ENCODE results near the gene ATP6V0D1. TPM values are rescaled to one million over a fixed set of nuclear protein-coding genes. Genes with fewer than 3 reads are reported as not detected.

Gene ATP6V0D1
- total RNA-seq, 1 experiment from 2014 or later, result 85.3 TPM

DNA sequence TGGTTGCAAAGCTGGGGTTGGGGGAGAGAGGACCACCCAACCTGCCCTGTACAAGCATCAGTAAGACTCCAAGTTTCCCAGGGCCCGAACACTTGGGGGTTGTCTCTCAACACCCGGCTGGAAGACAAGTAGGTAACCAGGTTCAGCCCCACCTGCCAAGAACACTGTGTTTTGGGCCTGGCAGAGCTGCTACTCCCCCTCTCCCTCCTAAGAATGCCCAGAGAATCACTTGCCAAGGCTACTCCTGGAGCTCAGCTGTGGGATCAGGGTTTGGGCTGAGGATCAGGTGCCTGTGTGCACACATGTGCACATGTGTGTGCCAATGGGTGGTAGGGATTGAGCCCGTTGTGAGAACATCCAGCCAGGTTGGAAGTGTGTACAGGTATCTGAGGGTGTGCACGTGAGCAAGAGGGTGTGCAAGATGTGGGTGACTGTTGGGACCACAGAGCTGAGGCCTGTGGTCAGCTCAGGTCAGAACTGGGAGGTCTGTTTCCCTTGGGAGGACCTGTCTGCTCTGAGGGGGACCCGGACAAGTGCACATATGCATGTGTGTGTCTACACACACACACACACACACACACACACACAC, 47.7 kb downstream of the ATP6V0D1 start:
- CTCF ChIA-PET, result interaction anchor here (0.6 to 0.7 kb wide), 5 partner anchors 14 to 231 kb away, joined by 3 to 5 read pairs (median 4); no protein-coding TSS in a partner anchor

DNA sequence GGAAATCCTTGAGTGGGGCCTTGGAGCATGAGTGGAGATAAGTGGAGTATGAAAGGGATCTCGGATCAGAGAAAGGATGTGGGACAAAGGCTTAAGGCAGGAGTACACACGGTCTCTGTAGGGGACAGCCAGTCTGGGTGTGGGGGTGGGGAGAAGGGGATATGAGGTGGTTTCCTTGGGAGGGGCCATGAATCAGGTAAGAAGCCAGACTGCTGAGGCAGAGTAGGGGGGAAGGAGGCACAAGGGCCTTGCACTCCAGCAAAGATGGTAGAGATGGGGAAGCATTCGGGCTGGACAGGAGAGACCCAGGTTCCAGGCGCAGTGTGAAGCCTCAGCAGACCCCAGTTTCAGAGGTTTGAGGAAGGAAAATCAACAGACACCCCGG, 48.5 kb downstream of the ATP6V0D1 start:
- TF ChIP-seq, protein P1, sequence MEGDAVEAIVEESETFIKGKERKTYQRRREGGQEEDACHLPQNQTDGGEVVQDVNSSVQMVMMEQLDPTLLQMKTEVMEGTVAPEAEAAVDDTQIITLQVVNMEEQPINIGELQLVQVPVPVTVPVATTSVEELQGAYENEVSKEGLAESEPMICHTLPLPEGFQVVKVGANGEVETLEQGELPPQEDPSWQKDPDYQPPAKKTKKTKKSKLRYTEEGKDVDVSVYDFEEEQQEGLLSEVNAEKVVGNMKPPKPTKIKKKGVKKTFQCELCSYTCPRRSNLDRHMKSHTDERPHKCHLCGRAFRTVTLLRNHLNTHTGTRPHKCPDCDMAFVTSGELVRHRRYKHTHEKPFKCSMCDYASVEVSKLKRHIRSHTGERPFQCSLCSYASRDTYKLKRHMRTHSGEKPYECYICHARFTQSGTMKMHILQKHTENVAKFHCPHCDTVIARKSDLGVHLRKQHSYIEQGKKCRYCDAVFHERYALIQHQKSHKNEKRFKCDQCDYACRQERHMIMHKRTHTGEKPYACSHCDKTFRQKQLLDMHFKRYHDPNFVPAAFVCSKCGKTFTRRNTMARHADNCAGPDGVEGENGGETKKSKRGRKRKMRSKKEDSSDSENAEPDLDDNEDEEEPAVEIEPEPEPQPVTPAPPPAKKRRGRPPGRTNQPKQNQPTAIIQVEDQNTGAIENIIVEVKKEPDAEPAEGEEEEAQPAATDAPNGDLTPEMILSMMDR (IDR thresholded peaks at IDR 0.05; ENCODE audit: unreplicated experiment), result no peak
- peaks cover 29% of the 10 kb centered on the region for H3K4me1 Mint-ChIP-seq (ENCODE audit: low read depth, unreplicated experiment)
- no TSS peak for BruUV-seq (replicated peaks)
- H3K9me3 Mint-ChIP-seq (ENCODE audit: low read depth, unreplicated experiment), result no peaks in the 10 kb centered on the region
- intact Hi-C loops (cut with micrococcal nuclease; ENCODE audit: unreplicated experiment), result no loop called here
- H3K36me3 Mint-ChIP-seq (ENCODE audit: insufficient read depth, unreplicated experiment), result peaks cover 16% of the 10 kb centered on the region
- no peak for DNase-seq
- CTCF ChIA-PET, result interaction anchor here (0.7 to 1.9 kb wide), 4 partner anchors 13 to 172 kb away, joined by 4 to 7 read pairs (median 5); no protein-coding TSS in a partner anchor
- no peak overlapping the region for H3K27ac Mint-ChIP-seq (ENCODE audit: unreplicated experiment)
- H3K4me3 Mint-ChIP-seq (ENCODE audit: low read depth, unreplicated experiment), result peak overlapping the region; percentile 96
- peaks cover 11% of the 10 kb centered on the region for H3K27me3 Mint-ChIP-seq (ENCODE audit: unreplicated experiment)

More for the DNA sequence above, 47.7 kb downstream of the ATP6V0D1 start:
- BruUV-seq (replicated peaks), result no TSS peak
- H3K27me3 Mint-ChIP-seq (ENCODE audit: unreplicated experiment), result peaks cover 8% of the 10 kb centered on the region
- no peak overlapping the region for H3K4me3 Mint-ChIP-seq (ENCODE audit: low read depth, unreplicated experiment)
- H3K27ac Mint-ChIP-seq (ENCODE audit: unreplicated experiment), result no peak overlapping the region
- DNase-seq, result no peak
- intact Hi-C loops (cut with micrococcal nuclease; ENCODE audit: unreplicated experiment), result no loop called here
- TF ChIP-seq, protein P1 (IDR thresholded peaks at IDR 0.05; ENCODE audit: unreplicated experiment), result no peak
- H3K36me3 Mint-ChIP-seq (ENCODE audit: insufficient read depth, unreplicated experiment), result peaks cover 21% of the 10 kb centered on the region
- peaks cover 22% of the 10 kb centered on the region for H3K4me1 Mint-ChIP-seq (ENCODE audit: low read depth, unreplicated experiment)
- H3K9me3 Mint-ChIP-seq (ENCODE audit: low read depth, unreplicated experiment), result no peaks in the 10 kb centered on the region

DNA sequence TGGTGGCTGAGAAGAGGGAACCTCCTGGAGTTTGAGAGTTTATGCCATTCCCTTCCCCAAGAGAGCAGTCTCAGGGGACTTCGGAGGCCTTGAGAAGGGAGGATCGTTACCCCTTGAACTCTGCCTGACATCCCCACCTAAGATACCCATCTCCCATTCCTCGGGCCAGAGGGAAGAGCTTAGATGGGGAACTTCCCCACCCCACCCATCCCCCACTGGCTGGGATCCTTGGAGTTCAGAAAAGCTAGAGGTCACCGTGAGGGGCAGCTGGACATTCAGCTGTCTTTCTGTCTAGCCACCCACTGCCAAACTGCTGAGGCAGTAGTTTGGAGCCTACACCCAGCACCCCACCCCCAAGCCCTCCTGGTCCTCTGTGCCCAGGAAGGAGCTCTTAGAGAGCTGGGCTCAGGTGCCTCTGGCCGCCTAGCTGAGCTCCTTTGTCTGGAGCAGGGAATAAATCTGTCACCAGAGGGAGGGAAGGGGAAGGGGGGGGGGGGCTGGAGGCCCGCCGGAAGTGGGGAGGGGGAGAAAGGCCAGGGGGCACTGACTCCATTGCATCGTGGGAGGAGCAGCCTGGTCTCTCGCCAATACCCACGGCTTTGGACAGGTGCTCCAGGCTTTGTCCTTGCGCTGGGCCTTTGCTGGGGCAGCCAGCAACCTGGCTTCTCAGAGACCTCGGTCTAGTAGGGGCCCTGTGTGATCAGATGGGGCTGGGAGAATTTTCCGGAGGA, 49.0 kb downstream of the ATP6V0D1 start:
- Mint-ChIP-seq H3K27ac (ENCODE audit: unreplicated experiment) (no peak overlapping the region), H3K9me3 (ENCODE audit: low read depth, unreplicated experiment) (no peaks in the 10 kb centered on the region), H3K27me3 (ENCODE audit: unreplicated experiment) (peaks cover 17% of the 10 kb centered on the region), H3K36me3 (ENCODE audit: insufficient read depth, unreplicated experiment) (peaks cover 20% of the 10 kb centered on the region), H3K4me1 (ENCODE audit: low read depth, unreplicated experiment) (peaks cover 29% of the 10 kb centered on the region), H3K4me3 (ENCODE audit: low read depth, unreplicated experiment) (peak overlapping the region; percentile 96)
- CTCF ChIA-PET, result interaction anchor here (0.5 to 1.9 kb wide), 11 partner anchors 14 to 529 kb away, joined by 3 to 10 read pairs (median 5); partner anchors contain the start of gene FHOD1
- DNase-seq, result no peak
- intact Hi-C loops (cut with micrococcal nuclease; ENCODE audit: unreplicated experiment), result no loop called here
- BruUV-seq (replicated peaks), result no TSS peak
- TF ChIP-seq, protein P1 (IDR thresholded peaks at IDR 0.05; ENCODE audit: unreplicated experiment), result no peak

DNA sequence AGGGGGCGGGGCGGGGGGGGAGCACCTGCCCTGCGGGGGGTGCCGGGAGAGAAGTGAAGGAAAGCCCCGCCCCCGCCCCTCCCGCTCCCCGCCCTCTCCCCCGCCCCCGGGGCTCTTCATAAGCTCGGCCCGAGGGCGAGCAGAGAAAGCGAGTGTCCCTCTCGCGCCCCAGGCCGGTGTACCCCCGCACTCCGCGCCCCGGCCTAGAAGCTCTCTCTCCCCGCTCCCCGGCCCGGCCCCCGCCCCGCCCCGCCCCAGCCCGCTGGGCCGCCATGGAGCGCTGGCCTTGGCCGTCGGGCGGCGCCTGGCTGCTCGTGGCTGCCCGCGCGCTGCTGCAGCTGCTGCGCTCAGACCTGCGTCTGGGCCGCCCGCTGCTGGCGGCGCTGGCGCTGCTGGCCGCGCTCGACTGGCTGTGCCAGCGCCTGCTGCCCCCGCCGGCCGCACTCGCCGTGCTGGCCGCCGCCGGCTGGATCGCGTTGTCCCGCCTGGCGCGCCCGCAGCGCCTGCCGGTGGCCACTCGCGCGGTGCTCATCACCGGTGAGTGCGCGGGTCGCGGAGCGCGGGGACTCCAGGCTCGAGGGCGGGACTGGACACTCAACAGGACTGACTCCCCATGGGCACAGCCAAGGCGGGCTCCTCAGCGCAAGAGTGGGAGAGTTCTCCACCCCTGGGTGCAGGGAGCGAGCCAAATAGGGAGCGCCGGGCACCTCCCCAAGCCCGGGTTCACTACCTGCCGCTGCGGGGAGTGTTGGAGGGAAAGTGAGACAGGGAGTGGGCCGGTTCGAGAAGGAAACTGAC, 49.8 kb downstream of the ATP6V0D1 start, which contains the start of gene HSD11B2:
TSS of gene HSD11B2 (plus strand) at position 145 of the 798 bp plus-strand sequence. CDS start at position 273, 128 bp downstream.
- Mint-ChIP-seq H3K27me3 (ENCODE audit: unreplicated experiment) (peaks cover 25% of the 10 kb centered on the region), H3K9me3 (ENCODE audit: low read depth, unreplicated experiment) (no peaks in the 10 kb centered on the region), H3K4me3 (ENCODE audit: low read depth, unreplicated experiment) (peak within 1 kb of the TSS; percentile 96), H3K4me1 (ENCODE audit: low read depth, unreplicated experiment) (peaks cover 29% of the 10 kb centered on the region), H3K36me3 (ENCODE audit: insufficient read depth, unreplicated experiment) (peaks cover 21% of the 10 kb centered on the region), H3K27ac (ENCODE audit: unreplicated experiment) (peak within 1 kb of the TSS; percentile 84)
- no TSS peak for BruUV-seq (replicated peaks)
- CTCF ChIA-PET, result interaction anchor here (0.5 to 1.9 kb wide), 18 partner anchors 10 to 1021 kb away, joined by 3 to 13 read pairs (median 4); partner anchors contain the start of genes FHOD1, RIPOR1 and ZDHHC1
- intact Hi-C loops (cut with micrococcal nuclease; ENCODE audit: unreplicated experiment), result no loop called here
- TF ChIP-seq, protein P1 (IDR thresholded peaks at IDR 0.05; ENCODE audit: unreplicated experiment), result peak; percentile 11
- DNase-seq, result peak; percentile 79

Data from Calu3 (cell line).